HG03565 (cell line): Measurements from ENCODE around the gene PTPRM.

Source experiments
- ATAC-seq: cut with Tn5 transposase; IDR thresholded peaks from one replicate; pipeline ENCODE4 v1.9.1; 2021; ENCODE audit warnings: mild to moderate bottlenecking, moderate library complexity; ENCODE audit not compliant: unreplicated experiment

PTPRM gene

GRCh38 chr18:7567474-7568425, 634 bp downstream of the PTPRM start:
- no peak for ATAC-seq

GRCh38 chr18:7568426-7568825, 1.3 kb downstream of the PTPRM start:
- no peak for ATAC-seq

- no peak for ATAC-seq
These were observed 4.5 kb downstream of the PTPRM start for GRCh38 chr18:7571626-7572025.

DNA sequence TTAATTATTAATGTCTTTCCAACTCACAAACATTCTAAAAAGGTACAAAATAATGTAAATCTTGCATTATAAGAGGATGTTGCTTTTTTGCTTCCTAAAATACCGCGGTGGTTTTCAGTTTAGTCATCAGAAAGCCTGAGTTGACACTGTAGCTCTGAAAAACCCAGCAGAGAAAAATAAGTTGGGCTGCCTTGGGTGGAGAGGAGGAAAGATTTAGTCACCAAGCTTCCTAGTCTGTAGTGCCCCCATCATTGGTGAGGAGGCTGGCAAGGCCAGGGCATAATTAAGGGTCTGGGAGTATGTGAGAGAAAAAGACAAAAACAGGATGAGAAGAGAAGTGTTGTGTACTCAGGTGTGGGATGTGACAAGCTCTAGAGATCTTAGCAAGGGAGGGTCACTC, 5.7 kb downstream of the PTPRM start:
- no peak for ATAC-seq

DNA sequence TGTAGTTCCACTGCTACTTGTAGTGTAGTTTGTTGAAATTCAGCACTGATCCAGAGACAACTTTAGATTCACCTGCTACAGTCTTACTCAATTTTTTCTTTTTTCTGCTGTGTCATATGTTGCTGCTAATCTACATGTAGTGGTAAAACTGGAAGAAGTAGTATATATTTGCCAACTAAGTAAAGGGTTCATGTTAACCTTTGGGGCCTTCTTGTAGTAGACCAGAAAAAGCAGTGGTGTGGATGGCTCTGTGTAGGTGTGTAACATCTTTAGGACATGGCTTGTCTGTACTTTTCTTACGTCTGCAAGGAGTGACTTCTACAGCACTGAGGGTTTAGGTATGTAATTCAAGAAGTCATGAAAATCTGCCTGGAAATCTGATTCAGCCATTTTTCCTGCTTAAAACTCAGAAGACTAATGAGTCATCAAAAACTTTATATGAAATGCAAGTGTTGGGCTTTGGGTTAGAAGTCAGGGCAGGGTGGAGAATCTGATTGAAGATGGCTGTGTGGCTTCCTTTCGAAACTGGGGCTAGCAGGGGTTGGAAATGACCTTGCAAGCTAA, 8.4 kb downstream of the PTPRM start:
- ATAC-seq = no peak

GRCh38 chr18:7576077-7576476, 9.0 kb downstream of the PTPRM start:
- ATAC-seq = no peak

DNA sequence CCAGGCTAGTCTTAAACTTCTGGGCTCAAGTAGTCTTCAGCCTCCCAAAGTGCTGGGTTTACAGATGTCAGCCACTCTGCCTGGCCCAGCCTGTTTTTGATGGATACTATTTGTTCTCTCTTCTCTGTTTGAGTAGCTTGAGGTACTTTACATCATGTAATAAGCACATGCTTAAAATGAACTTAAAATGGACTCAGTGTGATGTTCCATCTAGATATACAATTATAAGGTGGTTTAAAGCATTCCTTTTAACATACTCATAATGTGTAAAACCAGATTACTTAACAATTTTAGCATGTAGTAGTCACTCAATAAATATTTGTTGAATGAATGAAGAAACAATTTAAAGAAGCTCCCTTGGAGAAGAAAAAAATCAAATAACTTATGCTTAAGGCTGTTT, 9.6 kb downstream of the PTPRM start:
- ATAC-seq = no peak

DNA sequence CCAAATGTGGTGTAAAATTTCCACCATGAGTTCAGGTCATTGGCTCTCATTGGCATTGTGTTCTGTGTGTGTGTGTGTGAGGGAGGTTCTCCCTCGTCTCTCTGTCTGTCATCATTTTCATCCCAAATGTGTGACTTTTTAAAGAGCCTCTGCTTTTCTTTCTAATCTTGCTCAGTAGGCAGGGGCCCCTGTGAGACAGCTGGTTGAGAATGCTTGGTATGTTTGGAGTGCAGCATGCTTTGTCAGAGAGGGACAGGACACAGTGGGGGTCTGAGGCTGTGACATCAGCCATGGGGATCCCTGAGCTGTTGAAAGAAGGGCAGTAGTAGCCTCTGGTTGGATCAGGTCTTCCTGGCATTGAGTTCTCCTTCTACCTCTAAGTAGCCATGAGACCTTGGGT, 10.6 kb downstream of the PTPRM start:
- ATAC-seq = no peak

- ATAC-seq = no peak
These were observed 12.2 kb downstream of the PTPRM start for GRCh38 chr18:7579176-7579917.

- no peak for ATAC-seq
These were observed 12.9 kb downstream of the PTPRM start for GRCh38 chr18:7579918-7580542.

- no peak for ATAC-seq
These were observed 17.6 kb downstream of the PTPRM start for GRCh38 chr18:7584646-7585275.

DNA sequence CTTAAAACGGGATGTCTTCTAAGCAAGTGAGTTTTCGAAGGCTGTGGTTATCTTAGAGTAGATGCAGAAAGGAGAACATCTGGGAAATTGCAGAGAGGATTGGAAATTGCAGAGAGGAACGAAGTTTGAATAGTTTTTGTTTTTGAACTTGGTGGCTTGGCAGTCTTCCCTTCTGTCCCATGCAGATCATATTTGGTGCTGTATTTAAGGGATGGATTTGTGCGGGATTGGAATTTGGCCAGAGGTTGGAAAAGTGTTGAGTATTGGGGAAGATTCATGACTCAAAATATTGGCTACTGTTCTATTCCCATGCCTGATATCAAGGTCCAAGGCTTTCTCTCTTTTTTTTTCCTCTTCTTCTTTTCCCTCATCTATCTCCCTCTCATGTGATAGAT, 18.2 kb downstream of the PTPRM start:
- ATAC-seq = no peak

- no peak for ATAC-seq
These were observed 19.3 kb downstream of the PTPRM start for GRCh38 chr18:7586379-7586778.

DNA sequence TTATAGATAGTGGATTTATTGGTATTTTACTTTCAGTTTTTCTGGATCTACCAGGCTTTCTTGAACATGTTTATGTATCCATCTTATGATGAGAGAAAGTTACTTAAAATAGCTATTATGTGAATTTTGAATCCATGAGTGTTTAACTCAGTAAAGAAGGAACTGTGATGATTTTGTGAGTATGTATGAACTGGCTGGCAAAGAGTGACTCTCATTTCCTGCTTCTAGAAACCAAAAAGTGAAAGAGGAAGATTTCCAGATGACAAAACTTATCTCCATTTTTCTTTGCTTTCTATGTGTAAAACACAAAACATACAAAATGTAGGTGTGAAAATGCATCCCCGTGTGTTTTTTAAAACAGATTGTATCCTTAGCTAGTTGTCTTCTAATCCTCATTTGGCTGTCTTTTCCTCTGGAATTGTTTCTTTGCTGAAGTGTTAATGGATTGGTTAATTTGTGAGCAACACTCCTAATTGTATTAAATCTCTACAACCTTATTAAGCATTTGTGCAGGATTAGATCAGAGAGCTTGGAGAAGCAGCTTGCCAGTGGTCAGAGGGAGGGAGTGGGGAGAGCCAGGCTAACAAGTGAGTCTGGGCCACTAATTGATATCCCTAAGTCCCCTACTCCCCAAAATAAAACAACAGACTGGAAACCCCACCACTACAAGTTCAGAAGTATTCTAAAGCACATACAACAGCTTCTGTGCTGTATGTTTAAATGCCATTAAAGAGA, 23.9 kb downstream of the PTPRM start:
- ATAC-seq = no peak

DNA sequence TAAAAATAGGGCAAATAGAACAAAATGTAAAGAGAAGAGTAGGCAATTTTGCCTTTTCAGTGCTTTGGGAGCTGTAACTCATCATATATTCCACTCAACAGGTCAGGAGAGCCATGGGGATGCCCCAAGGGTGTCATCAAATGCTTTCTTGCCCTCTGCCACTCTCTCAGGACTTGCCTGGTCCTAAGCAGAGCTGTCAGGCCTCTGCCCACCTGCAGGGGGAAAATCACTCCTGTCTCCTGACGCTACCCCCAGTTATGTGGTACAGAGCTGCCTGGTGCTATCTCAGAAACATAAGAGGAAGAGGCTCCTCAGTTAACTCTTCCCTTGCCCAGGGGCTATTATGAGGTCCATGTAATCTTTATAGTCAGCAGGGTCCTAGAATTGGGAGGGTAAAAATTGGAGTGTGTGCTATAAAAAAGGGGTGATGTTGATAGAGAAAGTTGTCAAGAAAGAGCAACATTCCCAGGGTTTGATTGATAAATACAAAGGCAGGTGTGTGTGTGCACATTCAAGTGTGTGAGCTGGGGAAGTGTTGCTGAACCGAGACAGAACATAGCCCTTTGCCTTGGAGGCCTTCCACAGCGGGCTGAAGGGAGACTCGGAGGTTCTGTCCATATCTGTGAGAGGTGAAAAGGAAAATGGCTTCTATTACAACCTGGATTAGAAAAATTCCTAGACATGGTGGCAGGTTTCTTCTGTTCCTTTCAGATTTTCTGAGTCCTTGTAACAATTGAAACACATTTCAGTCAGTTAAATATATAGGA, 25.4 kb downstream of the PTPRM start:
- no peak for ATAC-seq

DNA sequence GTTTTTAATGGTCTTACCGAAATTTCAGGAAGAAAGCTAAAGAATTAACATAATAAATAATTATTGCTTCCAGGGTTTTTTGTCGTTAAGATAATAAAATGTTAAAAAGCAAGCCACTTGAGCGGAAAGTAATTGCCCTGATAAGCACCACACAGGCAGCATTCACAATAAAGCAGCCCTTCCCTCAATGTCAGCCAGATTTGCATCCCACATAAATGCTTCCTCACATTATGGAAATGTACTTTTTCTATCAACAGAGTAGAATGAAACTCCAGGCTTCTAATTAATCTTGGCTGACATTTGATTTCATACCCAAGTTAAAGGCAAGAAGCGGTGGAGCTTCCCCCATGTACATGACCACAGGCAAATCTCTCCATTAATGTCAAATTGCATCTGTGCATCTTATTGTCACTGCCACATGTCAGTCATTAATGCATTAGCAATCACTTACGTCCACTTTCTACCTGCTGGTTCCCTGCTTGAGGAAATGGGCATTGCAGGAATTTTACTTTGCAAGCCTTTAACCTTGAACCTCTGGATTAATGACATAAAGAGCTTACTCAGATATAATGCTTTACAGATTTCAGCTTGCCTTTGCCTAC, 26.2 kb downstream of the PTPRM start:
- ATAC-seq = no peak

DNA sequence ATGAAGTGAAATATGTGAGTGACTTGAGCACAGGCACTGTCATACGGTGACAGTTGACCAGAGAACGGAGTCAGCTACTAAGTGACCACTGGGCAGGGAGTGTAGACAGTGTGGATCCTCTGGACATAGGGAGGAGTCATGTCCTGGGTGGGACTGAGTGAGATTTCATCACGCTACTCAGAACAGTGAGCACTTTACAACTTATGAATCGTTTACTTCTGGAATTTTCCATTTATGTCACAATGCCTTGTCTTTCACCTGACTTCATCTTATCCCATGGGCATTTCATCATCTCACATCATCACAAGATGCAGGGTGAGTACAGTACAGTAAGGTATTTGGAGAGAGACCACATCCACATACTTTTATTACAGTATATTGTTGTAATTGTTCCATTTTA, 29.0 kb downstream of the PTPRM start:
- no peak for ATAC-seq

DNA sequence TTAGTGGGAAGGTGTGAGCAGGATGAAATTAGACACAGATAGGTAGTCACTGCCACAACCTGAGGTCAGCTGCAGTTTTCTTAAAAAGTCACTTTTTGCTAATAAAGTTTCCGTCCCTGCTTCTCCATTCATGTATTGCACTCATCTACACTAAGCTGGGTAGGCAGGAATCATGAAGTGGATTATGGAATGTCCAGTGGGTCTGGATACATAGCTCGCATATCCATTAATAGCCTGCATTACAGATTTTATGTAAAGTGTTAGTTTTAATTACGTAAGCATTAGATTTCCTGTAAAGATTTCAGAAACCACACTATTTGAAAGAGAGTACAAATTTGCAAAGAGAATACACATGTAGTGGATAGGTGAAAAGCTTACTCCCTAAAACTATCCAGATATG, 30.4 kb downstream of the PTPRM start:
- ATAC-seq = no peak
